ENCODE data around the gene NUDT12.

The NUDT12 gene

DNA sequence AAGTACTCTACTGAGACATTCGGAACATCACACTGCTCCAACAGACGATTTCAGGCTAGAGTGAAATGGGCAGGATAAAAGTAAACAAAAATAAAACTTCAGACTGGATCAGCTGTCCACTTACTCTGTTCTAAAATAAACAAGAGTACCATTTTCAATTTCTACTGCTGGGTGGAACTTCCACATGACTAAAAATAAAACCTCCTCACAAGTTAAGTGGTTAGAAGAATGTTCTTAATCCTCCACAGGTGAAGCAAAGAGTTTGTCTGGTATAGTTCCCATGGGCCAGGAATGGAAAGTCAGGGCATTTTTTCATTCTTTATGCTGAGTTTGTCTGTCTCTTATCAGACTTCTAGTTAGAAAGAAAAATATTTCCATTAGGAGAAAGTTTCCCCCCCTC is 15.7 kb downstream of the NUDT12 start:
- in situ Hi-C loops (cut with HindIII; ENCODE audit: low pct_ligation_motif_present, low pct_unique_long_range_greater_than_20kb, low sequenced_read_pairs), result no loop called here
- no peak for DNase-seq

DNA sequence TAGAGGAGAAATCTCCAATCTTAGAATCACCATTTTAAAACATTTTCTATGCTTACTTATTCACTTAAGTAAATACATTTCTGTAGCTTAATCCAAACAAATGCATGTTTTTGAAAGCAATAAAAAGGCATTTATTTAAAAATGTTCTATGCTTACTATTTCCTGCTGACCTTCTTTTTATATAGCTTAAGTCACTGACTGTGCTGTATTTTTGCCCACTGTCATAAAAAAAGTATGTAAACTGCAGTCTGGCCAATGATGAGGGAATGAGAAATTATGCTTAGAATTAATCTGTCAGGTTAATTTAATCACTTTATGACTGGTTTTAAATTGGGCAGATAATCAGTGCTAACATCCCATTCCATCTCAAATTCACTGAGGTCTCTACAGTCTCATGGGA is 20.1 kb downstream of the NUDT12 start:
- in situ Hi-C loops (cut with HindIII; ENCODE audit: low pct_ligation_motif_present, low pct_unique_long_range_greater_than_20kb, low sequenced_read_pairs), result no loop called here
- no peak for DNase-seq

GRCh38 chr5:103541569-103541968 is 21.0 kb downstream of the NUDT12 start:
- DNase-seq, result no peak
- in situ Hi-C loops (cut with HindIII; ENCODE audit: low pct_ligation_motif_present, low pct_unique_long_range_greater_than_20kb, low sequenced_read_pairs), result no loop called here

- in situ Hi-C loops (cut with HindIII; ENCODE audit: low pct_ligation_motif_present, low pct_unique_long_range_greater_than_20kb, low sequenced_read_pairs), result no loop called here
- no peak for DNase-seq
Observed at GRCh38 chr5:103541114-103541513, 21.5 kb downstream of the NUDT12 start.

GRCh38 chr5:103539376-103540330 is 22.9 kb downstream of the NUDT12 start:
- no peak for DNase-seq
- in situ Hi-C loops (cut with HindIII; ENCODE audit: low pct_ligation_motif_present, low pct_unique_long_range_greater_than_20kb, low sequenced_read_pairs), result no loop called here

DNA sequence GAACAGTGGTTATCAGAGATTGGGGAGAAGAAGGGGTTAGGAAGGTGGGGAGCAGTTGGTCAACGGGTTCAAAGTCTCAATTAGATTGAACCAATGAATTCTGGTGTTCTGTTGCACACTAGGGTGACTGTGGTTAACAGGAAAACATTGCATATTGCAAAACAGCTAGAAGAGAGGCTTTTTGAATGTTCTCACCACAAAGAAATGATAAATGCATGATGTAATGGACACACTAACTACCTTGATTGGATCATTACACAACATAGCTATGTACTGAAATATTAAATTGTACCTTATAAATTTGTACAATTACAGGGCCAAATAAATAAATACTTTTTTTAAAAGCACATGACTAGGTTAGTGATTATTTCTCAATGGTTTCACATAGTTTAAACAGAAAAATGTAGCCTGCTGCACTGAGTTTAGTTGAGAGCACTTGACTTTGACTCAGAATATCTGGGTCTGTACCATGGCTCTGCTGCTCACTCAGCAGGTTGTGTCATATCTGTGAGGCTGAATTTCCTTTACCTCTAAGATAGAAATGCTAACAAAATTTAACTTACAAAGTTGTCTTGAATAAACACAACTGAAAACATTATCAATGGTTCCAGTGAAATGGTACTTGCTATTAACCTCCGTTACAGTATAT is 30.4 kb downstream of the NUDT12 start:
- in situ Hi-C loops (cut with HindIII; ENCODE audit: low pct_ligation_motif_present, low pct_unique_long_range_greater_than_20kb, low sequenced_read_pairs), result no loop called here
- DNase-seq, result no peak

GRCh38 chr5:103526164-103526915 is 36.2 kb downstream of the NUDT12 start:
- DNase-seq, result no peak
- in situ Hi-C loops (cut with HindIII; ENCODE audit: low pct_ligation_motif_present, low pct_unique_long_range_greater_than_20kb, low sequenced_read_pairs), result no loop called here

DNA sequence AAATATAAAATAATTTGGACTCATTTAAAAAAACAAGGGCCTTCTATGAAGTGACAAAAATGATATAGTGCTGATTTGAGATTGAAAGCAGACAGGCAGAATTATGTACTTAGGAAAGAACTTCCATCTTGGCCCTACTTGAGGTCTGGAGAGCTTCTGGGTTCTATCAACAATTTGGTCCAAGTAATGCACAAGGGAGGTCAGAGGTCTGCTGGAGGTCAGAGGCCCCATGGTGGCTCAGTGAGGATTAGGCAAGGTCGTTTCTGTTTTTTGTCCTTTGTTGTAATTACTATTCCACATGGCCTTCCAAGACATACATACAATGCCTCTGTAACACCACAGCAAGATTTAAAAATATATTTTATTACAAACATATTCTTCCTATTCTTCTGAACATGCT is 37.2 kb downstream of the NUDT12 start:
- in situ Hi-C loops (cut with HindIII; ENCODE audit: low pct_ligation_motif_present, low pct_unique_long_range_greater_than_20kb, low sequenced_read_pairs), result no loop called here
- no peak for DNase-seq

GRCh38 chr5:103523319-103523718 is 39.3 kb downstream of the NUDT12 start:
- no peak for DNase-seq
- in situ Hi-C loops (cut with HindIII; ENCODE audit: low pct_ligation_motif_present, low pct_unique_long_range_greater_than_20kb, low sequenced_read_pairs), result no loop called here

- in situ Hi-C loops (cut with HindIII; ENCODE audit: low pct_ligation_motif_present, low pct_unique_long_range_greater_than_20kb, low sequenced_read_pairs), result no loop called here
- DNase-seq, result no peak
Observed at GRCh38 chr5:103522586-103522985, 40.0 kb downstream of the NUDT12 start.

- DNase-seq, result peak; percentile 13
- in situ Hi-C loops (cut with HindIII; ENCODE audit: low pct_ligation_motif_present, low pct_unique_long_range_greater_than_20kb, low sequenced_read_pairs), result no loop called here
Observed at GRCh38 chr5:103519550-103519949, 43.0 kb downstream of the NUDT12 start.

- DNase-seq, result no peak
- in situ Hi-C loops (cut with HindIII; ENCODE audit: low pct_ligation_motif_present, low pct_unique_long_range_greater_than_20kb, low sequenced_read_pairs), result no loop called here
Observed at GRCh38 chr5:103514371-103514770, 48.2 kb downstream of the NUDT12 start.

- in situ Hi-C loops (cut with HindIII; ENCODE audit: low pct_ligation_motif_present, low pct_unique_long_range_greater_than_20kb, low sequenced_read_pairs), result no loop called here
- DNase-seq, result no peak
Observed at GRCh38 chr5:103513701-103514100, 48.9 kb downstream of the NUDT12 start.

DNA sequence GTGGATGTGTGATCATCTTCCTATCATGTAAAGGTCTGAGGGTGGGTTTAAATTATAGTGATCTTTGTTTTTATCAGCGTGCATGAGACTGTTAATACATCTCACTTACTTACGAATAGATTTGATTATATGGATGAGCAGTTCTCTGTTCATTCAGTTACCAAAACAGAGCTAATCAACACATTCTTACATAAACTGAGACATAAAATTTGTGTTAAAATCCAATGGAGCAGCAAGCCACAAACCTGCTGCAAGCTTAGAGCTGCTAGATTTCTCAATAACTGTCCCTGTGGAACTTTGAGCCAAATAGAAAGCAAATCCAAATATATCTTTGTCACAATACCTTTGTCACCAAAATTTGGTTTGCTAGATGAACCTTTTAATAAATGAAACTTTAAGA is 50.1 kb downstream of the NUDT12 start:
- DNase-seq, result no peak
- in situ Hi-C loops (cut with HindIII; ENCODE audit: low pct_ligation_motif_present, low pct_unique_long_range_greater_than_20kb, low sequenced_read_pairs), result no loop called here

DNA sequence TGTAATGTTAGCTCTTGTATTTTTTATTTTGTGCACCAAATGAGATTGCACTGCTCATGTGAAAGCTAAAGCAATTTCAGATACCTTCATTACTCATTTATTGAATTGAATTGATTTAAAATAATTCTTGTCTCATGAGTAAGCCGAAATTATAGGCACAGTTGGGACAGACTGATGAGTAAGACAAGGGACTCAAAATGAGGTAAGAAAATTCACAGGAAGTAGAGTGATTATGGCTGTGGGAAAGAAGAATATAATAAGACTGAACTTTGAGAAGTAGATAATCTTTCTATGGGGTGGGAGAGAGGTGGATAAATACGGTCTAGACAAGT is 51.1 kb downstream of the NUDT12 start:
- in situ Hi-C loops (cut with HindIII; ENCODE audit: low pct_ligation_motif_present, low pct_unique_long_range_greater_than_20kb, low sequenced_read_pairs), result no loop called here
- no peak for DNase-seq

GRCh38 chr5:103510851-103511553 is 51.6 kb downstream of the NUDT12 start:
- in situ Hi-C loops (cut with HindIII; ENCODE audit: low pct_ligation_motif_present, low pct_unique_long_range_greater_than_20kb, low sequenced_read_pairs), result no loop called here
- DNase-seq, result no peak

DNA sequence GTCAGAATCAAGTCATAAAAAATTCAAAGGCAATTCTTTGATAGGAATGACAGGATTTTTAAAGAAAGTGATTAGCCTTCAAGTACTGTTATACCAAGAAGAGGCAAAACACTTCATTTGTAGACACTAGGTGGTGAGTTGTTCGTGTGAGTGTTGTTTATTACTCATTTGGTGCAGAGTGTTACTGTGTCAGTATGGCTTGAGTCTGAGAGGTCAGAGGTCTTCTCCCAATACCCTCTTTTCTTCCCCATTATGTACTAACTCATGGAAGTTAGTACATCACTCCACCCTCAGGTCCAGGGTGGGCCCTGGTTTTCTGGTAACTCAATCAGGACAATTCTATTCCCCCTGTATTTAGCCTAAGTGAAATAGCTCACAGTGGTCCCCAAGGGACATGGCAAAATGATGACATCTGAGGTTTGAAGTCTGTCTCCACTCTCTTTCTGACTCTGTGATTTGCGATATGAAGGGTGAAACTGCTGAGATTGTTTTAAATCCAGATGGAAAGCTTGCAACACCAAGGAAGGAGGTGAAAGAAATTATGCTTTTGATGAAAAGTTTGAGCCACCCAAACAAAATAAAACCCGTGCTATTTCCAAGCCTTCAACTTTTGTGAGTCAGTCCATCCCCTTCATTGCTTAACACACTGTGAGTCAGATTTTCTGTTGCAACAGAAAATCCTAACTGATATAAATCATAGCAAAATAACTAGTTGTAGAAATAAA is 56.8 kb downstream of the NUDT12 start:
- in situ Hi-C loops (cut with HindIII; ENCODE audit: low pct_ligation_motif_present, low pct_unique_long_range_greater_than_20kb, low sequenced_read_pairs), result no loop called here
- no peak for DNase-seq

GRCh38 chr5:103503066-103503465 is 59.5 kb downstream of the NUDT12 start:
- in situ Hi-C loops (cut with HindIII; ENCODE audit: low pct_ligation_motif_present, low pct_unique_long_range_greater_than_20kb, low sequenced_read_pairs), result no loop called here
- no peak for DNase-seq

Measured in ACHN (cell line).